HL-60 (cell line): ENCODE data around the gene KDM5B.

Experiments used
- POLR2AphosphoS5 ChIP-seq: IDR thresholded peaks from 2 replicates; pipeline ENCODE4 v1.6.1; 2012; ENCODE audit warnings: low read depth
- TF ChIP-seq, protein P1 (sequence below): IDR thresholded peaks from one replicate; pipeline ENCODE4 v1.5.1; 2011; ENCODE audit warnings: low read length, control low read depth, inconsistent platforms; ENCODE audit not compliant: insufficient read depth
- TF ChIP-seq, protein P2 (sequence below): IDR thresholded peaks from 2 replicates; pipeline ENCODE4 v1.6.1; 2012; ENCODE audit warnings: low read depth; ENCODE audit not compliant: insufficient replicate concordance

DNA sequence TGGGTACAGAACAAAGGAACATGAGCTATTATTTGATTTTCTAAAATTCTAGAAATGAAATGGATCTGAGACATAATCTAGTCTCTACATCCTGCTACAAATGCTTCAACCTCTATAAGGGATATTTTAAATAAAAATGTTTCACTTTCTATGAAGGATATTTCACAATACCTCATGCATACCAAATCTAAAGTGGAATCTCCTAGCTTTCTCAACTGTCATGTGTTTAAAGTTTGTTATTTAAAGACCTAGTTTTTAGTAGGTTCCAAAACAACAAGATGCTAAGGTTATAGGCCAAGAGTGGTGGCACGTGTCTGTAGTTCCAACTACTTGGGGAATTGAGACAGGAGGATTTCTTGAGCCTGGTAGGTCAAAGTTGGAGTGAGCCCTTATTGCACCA lies 47.6 kb downstream of the KDM5B start:
- TF ChIP-seq POLR2AphosphoS5, result no peak
- TF ChIP-seq, protein P1, sequence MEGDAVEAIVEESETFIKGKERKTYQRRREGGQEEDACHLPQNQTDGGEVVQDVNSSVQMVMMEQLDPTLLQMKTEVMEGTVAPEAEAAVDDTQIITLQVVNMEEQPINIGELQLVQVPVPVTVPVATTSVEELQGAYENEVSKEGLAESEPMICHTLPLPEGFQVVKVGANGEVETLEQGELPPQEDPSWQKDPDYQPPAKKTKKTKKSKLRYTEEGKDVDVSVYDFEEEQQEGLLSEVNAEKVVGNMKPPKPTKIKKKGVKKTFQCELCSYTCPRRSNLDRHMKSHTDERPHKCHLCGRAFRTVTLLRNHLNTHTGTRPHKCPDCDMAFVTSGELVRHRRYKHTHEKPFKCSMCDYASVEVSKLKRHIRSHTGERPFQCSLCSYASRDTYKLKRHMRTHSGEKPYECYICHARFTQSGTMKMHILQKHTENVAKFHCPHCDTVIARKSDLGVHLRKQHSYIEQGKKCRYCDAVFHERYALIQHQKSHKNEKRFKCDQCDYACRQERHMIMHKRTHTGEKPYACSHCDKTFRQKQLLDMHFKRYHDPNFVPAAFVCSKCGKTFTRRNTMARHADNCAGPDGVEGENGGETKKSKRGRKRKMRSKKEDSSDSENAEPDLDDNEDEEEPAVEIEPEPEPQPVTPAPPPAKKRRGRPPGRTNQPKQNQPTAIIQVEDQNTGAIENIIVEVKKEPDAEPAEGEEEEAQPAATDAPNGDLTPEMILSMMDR, result no peak
- TF ChIP-seq, protein P2, sequence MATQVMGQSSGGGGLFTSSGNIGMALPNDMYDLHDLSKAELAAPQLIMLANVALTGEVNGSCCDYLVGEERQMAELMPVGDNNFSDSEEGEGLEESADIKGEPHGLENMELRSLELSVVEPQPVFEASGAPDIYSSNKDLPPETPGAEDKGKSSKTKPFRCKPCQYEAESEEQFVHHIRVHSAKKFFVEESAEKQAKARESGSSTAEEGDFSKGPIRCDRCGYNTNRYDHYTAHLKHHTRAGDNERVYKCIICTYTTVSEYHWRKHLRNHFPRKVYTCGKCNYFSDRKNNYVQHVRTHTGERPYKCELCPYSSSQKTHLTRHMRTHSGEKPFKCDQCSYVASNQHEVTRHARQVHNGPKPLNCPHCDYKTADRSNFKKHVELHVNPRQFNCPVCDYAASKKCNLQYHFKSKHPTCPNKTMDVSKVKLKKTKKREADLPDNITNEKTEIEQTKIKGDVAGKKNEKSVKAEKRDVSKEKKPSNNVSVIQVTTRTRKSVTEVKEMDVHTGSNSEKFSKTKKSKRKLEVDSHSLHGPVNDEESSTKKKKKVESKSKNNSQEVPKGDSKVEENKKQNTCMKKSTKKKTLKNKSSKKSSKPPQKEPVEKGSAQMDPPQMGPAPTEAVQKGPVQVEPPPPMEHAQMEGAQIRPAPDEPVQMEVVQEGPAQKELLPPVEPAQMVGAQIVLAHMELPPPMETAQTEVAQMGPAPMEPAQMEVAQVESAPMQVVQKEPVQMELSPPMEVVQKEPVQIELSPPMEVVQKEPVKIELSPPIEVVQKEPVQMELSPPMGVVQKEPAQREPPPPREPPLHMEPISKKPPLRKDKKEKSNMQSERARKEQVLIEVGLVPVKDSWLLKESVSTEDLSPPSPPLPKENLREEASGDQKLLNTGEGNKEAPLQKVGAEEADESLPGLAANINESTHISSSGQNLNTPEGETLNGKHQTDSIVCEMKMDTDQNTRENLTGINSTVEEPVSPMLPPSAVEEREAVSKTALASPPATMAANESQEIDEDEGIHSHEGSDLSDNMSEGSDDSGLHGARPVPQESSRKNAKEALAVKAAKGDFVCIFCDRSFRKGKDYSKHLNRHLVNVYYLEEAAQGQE, result no peak
